Measurements from ENCODE around the gene LRTM2.

DNA sequence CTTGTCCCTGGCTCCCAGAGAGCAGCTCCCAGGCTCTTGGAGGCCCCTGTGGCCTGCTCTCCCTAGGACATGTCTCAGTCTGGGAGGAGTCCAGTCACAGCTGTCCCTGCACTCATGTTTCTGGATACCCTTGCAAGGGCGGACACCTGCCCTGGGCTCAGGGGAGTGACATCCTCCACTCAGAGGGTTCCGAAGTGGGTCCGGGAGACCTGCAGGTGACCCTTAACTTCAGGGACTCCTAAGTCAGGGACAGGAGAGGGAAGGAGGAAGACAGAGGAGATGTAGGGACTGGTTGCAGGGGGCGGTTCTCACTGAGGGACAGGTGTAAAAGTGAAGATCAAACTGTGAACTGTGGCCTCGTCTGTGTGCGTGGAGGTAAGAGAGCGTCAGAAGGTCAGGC lies 60.5 kb downstream of the LRTM2 start:
- TF ChIP-seq EZH2 (IDR thresholded peaks at IDR 0.05): no peak
- no peak for TF ChIP-seq POLR2AphosphoS5 (IDR thresholded peaks at IDR 0.05; ENCODE audit: borderline replicate concordance, low read depth, low read length)
